GM12878 (cell line): ENCODE results near the gene DAPK2. TPM values are rescaled to one million over a fixed set of nuclear protein-coding genes. Genes with fewer than 3 reads are reported as not detected.

Experiments
- ATAC-seq: fragments of 200-7000 bp; cut with Tn5 transposase; 3 replicates; pipeline ENCODE4 v1.9.1; 2020; ENCODE audit warnings: mild to moderate bottlenecking, moderate library complexity
- BruUV-seq: library from RNA; stranded (reverse); fragments of 400-500 nt; replicated peaks from 2 replicates; lab custom pipeline; 2021; lab: Mats Ljungman, UMichigan
- CTCF ChIA-PET: fragments of 300-600 bp; sonication (Branson Sonifier 250); formaldehyde crosslinking; extraction: SDS; loops from one replicate; lab custom pipeline; 2021; ENCODE audit warnings: inconsistent platforms; lab: Yijun Ruan, JAX
- POLR2A ChIA-PET: fragments of 350-600 bp; formaldehyde crosslinking; extraction: SDS; loops from one replicate; lab custom pipeline; 2021; ENCODE audit warnings: inconsistent platforms; lab: Charles Lee
- RAD21 ChIA-PET: fragments of 300-600 bp; sonication (Branson Sonifier 250); formaldehyde crosslinking; loops from one replicate; lab custom pipeline; 2023; ENCODE audit warnings: antibody characterized with exemption; ENCODE audit not compliant: unreplicated experiment; lab: Charles Lee
- SMC1A ChIA-PET: fragments of 300-600 bp; sonication (Branson Sonifier 250); formaldehyde crosslinking; loops from one replicate; lab custom pipeline; 2023; ENCODE audit not compliant: unreplicated experiment, uncharacterized antibody; lab: Charles Lee
- DNase-seq: peaks from one replicate; pipeline ENCODE4 v3.0.0-alpha.2; 2011; ENCODE audit warnings: low read depth, low spot score
- FAIRE-seq: peaks from 3 replicates; lab custom pipeline; 2011; peaks lifted over from hg19 to GRCh38; lab: Jason Lieb, UNC
- H2AFZ ChIP-seq: 2 replicates; pipeline ENCODE4 v1.6.0; 2011; ENCODE audit warnings: low read depth, low read length, control low read depth; ENCODE audit not compliant: control insufficient read depth
- H3K27ac ChIP-seq: 2 replicates; pipeline ENCODE4 v1.5.1; 2011; ENCODE audit warnings: control low read depth; ENCODE audit not compliant: control insufficient read depth, insufficient read depth
- H3K27me3 ChIP-seq, 2 experiments: replicated peaks in 1 of 2; 2 replicates each; pipeline versions ENCODE4 v1.6.0 to v1.6.1; 2011; ENCODE audit warnings: low read length in 1 of 2; ENCODE audit not compliant: control insufficient read depth in 2 of 2, insufficient read depth in 2 of 2
- H3K36me3 ChIP-seq, 2 experiments: 2 replicates each; pipeline ENCODE4 v1.5.1; 2011; ENCODE audit warnings: low read length in 1 of 2; ENCODE audit not compliant: control insufficient read depth in 2 of 2, insufficient read depth in 2 of 2
- H3K4me1 ChIP-seq: 2 replicates; pipeline ENCODE4 v1.6.1; 2011; ENCODE audit warnings: mild to moderate bottlenecking, low read length, moderate library complexity, mixed read lengths; ENCODE audit not compliant: control insufficient read depth, insufficient read depth
- H3K4me2 ChIP-seq: 2 replicates; pipeline ENCODE4 v1.6.0; 2011; ENCODE audit warnings: control low read depth; ENCODE audit not compliant: control insufficient read depth, insufficient read depth
- H3K4me3 ChIP-seq: fragments of 200-600 bp; sonication (generic); 2 replicates; pipeline ENCODE4 v1.5.1; 2016
- H3K79me2 ChIP-seq: 2 replicates; pipeline ENCODE4 v1.6.0; 2011; ENCODE audit warnings: low read length; ENCODE audit not compliant: control insufficient read depth, insufficient read depth
- H3K9ac ChIP-seq: 2 replicates; pipeline ENCODE4 v1.8.0; 2011; ENCODE audit warnings: low read length, control low read depth, mixed read lengths; ENCODE audit not compliant: control insufficient read depth, insufficient read depth
- H3K9me3 ChIP-seq: replicated peaks from 3 replicates; pipeline ENCODE4 v1.5.1; 2011; ENCODE audit warnings: mild to moderate bottlenecking, low read length; ENCODE audit not compliant: control insufficient read depth, insufficient read depth
- H4K20me1 ChIP-seq: 2 replicates; pipeline ENCODE4 v1.6.0; 2011; ENCODE audit not compliant: control insufficient read depth, insufficient read depth
- BHLHE40 ChIP-seq, 2 experiments: fragments of 450-650 bp in 1 of 2; IDR thresholded peaks; 2 replicates each; pipeline ENCODE4 v1.6.1; 2011 to 2017; ENCODE audit warnings: low read depth in 2 of 2, borderline replicate concordance in 1 of 2, improper control_type of control experiment in 1 of 2, low read length in 1 of 2, mild to moderate bottlenecking in 1 of 2
- WGBS: methylation state at CpG from one replicate; pipeline ENCODE4 v1.1.6; 2016; ENCODE audit warnings: low lambda C conversion rate; ENCODE audit not compliant: insufficient replicate concordance, insufficient coverage; ENCODE audit errors: missing lambda C conversion rate; 5-methylcytosine and 5-hydroxymethylcytosine counted together
- in situ Hi-C: fragments of 300-500 bp; cut with MboI; formaldehyde crosslinking; loops from 9 replicates; pipeline ENCODE4 v1.14.3; 2018; ENCODE audit warnings: mixed read lengths
- intact Hi-C: fragments of 100-400 bp; cut with micrococcal nuclease; formaldehyde crosslinking; loops from one replicate; pipeline ENCODE4 v1.14.2; 2022; ENCODE audit not compliant: unreplicated experiment
- polyA plus RNA-seq, 11 experiments: library from polyadenylated mRNA; depleted of rRNA in 4 of 11; unstranded in 6 of 11; stranded (reverse) in 5 of 11; fragments of >200 nt; fragmentation: Nextera tagmentation in 4 of 11; fragmentation: Illumina TruSeq in 1 of 11; extraction: Ambion mirVana in 4 of 11; extraction: Trizol in 1 of 11; gene quantifications; 1 replicate in 1 of 11; 2 replicates in 10 of 11; pipeline versions ENCODE4 v1.2.1 to v1.2.3, GENCODE V29; 2011 to 2016; ENCODE audit warnings: inconsistent platforms in 2 of 11, missing spikeins in 2 of 11, low read depth in 1 of 11
- total RNA-seq, 4 experiments: library from RNA; depleted of rRNA in 3 of 4; stranded (reverse); fragments of >200 nt in 3 of 4; fragmentation: Illumina TruSeq in 1 of 4; extraction: Trizol in 1 of 4; gene quantifications; 2 replicates each; pipeline versions ENCODE4 v1.2.1 to v1.2.3, GENCODE V29; 2013 to 2021
- TF ChIP-seq, protein P1 (sequence below), 3 experiments: IDR thresholded peaks in 2 of 3; conservative IDR thresholded peaks in 1 of 3; 2 replicates each; pipeline ENCODE4 v1.5.1; 2011; ENCODE audit warnings: low read depth in 3 of 3, low read length in 3 of 3, mild to moderate bottlenecking in 3 of 3, control low read depth in 2 of 3, moderate library complexity in 2 of 3, inconsistent platforms in 1 of 3, mixed read lengths in 1 of 3; ENCODE audit not compliant: control insufficient read depth in 2 of 3, insufficient read depth in 1 of 3; ENCODE audit errors: extremely low read depth in 1 of 3

Gene DAPK2
- total and polyA plus RNA-seq, 10 of the 15 experiments (the other 5 are each of a cell fraction or from before 2014, with no cell fraction given), result 0.69 to 8.4 (median 4.1) TPM

DNA sequence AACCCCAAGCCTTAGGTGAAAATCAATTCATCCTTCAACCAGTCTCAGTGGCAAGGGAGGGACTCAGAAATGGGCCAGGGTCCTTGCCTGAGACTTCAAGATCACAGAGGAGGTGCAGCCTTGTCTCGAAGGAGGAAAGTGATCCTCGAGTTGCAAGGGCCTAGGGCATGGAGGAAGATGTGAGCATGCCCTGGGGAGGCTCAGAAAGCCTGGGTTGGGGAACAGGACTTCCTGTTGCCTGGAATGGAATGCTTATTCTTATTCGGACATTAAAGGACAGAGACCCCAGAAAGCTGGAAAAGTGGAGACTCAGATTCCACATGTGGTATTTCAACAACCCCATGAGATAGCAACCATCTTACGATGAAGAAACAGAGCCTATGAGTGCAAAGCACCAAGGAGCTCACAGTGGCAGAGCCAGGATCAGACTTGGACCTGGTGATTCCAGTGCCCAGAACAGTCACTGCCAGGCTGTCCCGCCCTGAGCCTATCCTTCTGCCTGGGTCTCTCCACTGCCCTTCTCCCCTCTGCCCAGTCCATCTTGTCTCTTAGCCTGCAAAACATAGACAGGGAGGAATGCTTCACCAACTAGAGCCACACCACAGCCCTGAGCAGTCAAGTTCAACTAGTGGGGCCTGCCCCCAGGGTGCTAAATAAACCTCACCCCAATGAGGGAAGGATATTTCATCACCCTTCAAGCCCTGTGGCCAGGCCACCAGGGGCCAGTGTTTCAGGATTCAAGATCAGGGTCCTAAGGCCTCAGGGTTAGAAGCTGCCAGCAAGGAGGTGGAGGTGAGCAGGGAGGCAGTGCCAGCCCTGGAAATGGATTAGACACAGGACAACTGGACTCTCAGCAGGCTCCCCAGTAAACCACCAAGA lies 21.9 kb downstream of the DAPK2 start:
- BruUV-seq, result no TSS peak
- POLR2A ChIA-PET, result no interaction called here
- intact Hi-C loops (no loop called here), in situ Hi-C loops (no loop called here)
- 0 out of 2 replicates have a peak, but pooled peaks cover 4% of the 10 kb centered on the region for H3K4me1 ChIP-seq
- no peak overlapping the region for H2AFZ ChIP-seq
- H3K4me3 ChIP-seq, result no peak overlapping the region
- H4K20me1 ChIP-seq, result peaks cover 3% of the 10 kb centered on the region; the same call in 1 of the 2 replicates
- H3K36me3 ChIP-seq, result no peaks in the 10 kb centered on the region; a peak in 2 of 4 replicates
- H3K27me3 ChIP-seq, result no peaks in the 10 kb centered on the region
- DNase-seq, result no peak
- WGBS, result 47% methylated on average over 5 of the region's 5 CpGs
- TF ChIP-seq, protein P1, sequence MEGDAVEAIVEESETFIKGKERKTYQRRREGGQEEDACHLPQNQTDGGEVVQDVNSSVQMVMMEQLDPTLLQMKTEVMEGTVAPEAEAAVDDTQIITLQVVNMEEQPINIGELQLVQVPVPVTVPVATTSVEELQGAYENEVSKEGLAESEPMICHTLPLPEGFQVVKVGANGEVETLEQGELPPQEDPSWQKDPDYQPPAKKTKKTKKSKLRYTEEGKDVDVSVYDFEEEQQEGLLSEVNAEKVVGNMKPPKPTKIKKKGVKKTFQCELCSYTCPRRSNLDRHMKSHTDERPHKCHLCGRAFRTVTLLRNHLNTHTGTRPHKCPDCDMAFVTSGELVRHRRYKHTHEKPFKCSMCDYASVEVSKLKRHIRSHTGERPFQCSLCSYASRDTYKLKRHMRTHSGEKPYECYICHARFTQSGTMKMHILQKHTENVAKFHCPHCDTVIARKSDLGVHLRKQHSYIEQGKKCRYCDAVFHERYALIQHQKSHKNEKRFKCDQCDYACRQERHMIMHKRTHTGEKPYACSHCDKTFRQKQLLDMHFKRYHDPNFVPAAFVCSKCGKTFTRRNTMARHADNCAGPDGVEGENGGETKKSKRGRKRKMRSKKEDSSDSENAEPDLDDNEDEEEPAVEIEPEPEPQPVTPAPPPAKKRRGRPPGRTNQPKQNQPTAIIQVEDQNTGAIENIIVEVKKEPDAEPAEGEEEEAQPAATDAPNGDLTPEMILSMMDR (IDR thresholded peaks at IDR 0.05 in 2 of 3, conservative IDR thresholded peaks at IDR 0.05 in 1 of 3; ENCODE audit: control insufficient read depth in 2 of 3, extremely low read depth in 1 of 3, insufficient read depth in 1 of 3, low read depth in 3 of 3, low read length in 3 of 3), result 0 out of 6 replicates have a peak, but pooled peaks of 1 of the 3 experiments have one; percentile 4
- TF ChIP-seq BHLHE40 (IDR thresholded peaks at IDR 0.05; ENCODE audit: borderline replicate concordance in 1 of 2, low read depth in 2 of 2, low read length in 1 of 2), result no peak
- H3K27ac ChIP-seq, result no peak overlapping the region
- H3K9me3 ChIP-seq, result peaks cover 14% of the 10 kb centered on the region; the same call in 2 of the 3 replicates
- H3K9ac ChIP-seq, result no peak overlapping the region
- H3K79me2 ChIP-seq, result no peaks in the 10 kb centered on the region; the same call in 1 of the 2 replicates
- FAIRE-seq, result no peak
- RAD21 ChIA-PET, result interaction anchor here (1.1 to 2.2 kb wide), 2 partner anchors 20 to 22 kb away, joined by 5 to 6 read pairs; partner anchors contain the start of gene DAPK2
- no peak overlapping the region for H3K4me2 ChIP-seq
- CTCF ChIA-PET, result interaction anchor here (1.2 kb wide), 1 partner anchor 45 kb away, joined by 4 read pairs; no protein-coding TSS in a partner anchor
- SMC1A ChIA-PET, result interaction anchor here (0.5 to 2.4 kb wide), 3 partner anchors 14 to 307 kb away, joined by 3 to 10 read pairs (median 6); no protein-coding TSS in a partner anchor
- peak; percentile 62 for ATAC-seq
